ENCODE results near the gene COQ5. TPM values are rescaled to one million over a fixed set of nuclear protein-coding genes. Genes with fewer than 3 reads are reported as not detected.
A peak's percentile ranks its signal among the peaks of the same experiment; 100 is the strongest.
"Not testable (repeated sequence)": the region's sequence is repeated elsewhere in the genome, so short reads cannot be mapped to it uniquely, and the experiment has no call there.

Gene COQ5
- polyA plus RNA-seq, 1 donor, result 47.8 TPM

GRCh38 chr12:120497524-120498150, 31.3 kb downstream of the COQ5 start:
- no CpG with 5 or more reads among the region's 9 CpGs for WGBS (ENCODE audit: insufficient coverage, low lambda C conversion rate)
- Histone ChIP-seq H3K4me3 (ENCODE audit: low read length) (peak overlapping the region; percentile 80), H3K4me1 (ENCODE audit: control insufficient read depth, insufficient read depth, low read length) (peaks cover 3% of the 10 kb centered on the region), H3K27ac (ENCODE audit: low read length) (no peak overlapping the region), H3K9me3 (ENCODE audit: control insufficient read depth, low read depth, low read length) (no peaks in the 10 kb centered on the region), H3K27me3 (ENCODE audit: control insufficient read depth, insufficient read depth, low read length) (no peaks in the 10 kb centered on the region), H3K36me3 (ENCODE audit: control insufficient read depth, insufficient read depth, low read length) (peaks cover 21% of the 10 kb centered on the region)
- DNase-seq, result no peak

- peaks cover 3% of the 10 kb centered on the region for H3K4me1 ChIP-seq (ENCODE audit: control insufficient read depth, insufficient read depth, low read length)
- peak; percentile 32 to 43 for DNase-seq
- H3K9me3 ChIP-seq (ENCODE audit: control insufficient read depth, low read depth, low read length), result no peaks in the 10 kb centered on the region
- no CpG with 5 or more reads among the region's 47 CpGs for WGBS (ENCODE audit: insufficient coverage, low lambda C conversion rate)
- H3K36me3 ChIP-seq (ENCODE audit: control insufficient read depth, insufficient read depth, low read length), result peaks cover 22% of the 10 kb centered on the region
- peak overlapping the region; percentile 65 for H3K27ac ChIP-seq (ENCODE audit: low read length)
- no peaks in the 10 kb centered on the region for H3K27me3 ChIP-seq (ENCODE audit: control insufficient read depth, insufficient read depth, low read length)
- H3K4me3 ChIP-seq (ENCODE audit: low read length), result peak overlapping the region; percentile 80
These were observed 32.3 kb downstream of the COQ5 start for GRCh38 chr12:120496413-120497340.

DNA sequence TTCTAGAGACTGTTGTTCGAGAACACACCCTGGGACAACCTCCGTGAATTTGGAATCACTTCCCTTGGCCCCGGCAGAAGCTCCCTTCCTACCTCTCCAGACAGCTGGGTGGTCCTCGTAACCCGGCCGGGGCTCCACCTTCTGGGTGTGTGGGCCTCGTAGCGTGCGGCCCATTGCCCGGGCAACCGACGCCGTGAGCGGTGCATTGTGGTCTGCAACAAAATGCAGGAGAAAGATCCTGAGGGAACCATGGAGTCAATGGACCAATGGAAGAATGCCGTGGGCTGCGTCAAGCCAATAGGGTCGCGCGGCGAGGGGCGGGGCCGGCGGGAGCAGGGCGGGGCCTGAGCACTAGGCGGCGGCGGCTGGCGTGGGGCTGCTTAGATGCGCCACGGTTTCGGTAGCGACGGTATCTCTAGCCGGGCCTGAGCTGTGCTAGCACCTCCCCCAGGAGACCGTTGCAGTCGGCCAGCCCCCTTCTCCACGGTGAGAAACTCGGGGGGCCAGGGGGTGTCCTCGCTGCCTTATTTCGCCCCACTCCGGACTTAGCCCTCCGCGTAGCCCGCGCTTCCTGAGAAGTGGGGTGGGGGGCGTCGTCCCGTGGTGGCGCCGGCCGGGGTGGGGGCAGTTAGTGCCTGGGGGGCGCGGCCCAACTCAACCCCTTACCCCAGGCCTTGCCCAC, 33.1 kb downstream of the COQ5 start, which contains the start of gene DYNLL1:
Gene DYNLL1, plus strand, starts transcription at position 383 of the 682 bp plus-strand sequence. CDS start 309 bp downstream, outside the sequence.
- DNase-seq, result peak; percentile 93 to 97
- Histone ChIP-seq H3K36me3 (ENCODE audit: control insufficient read depth, insufficient read depth, low read length) (peaks cover 30% of the 10 kb centered on the region), H3K9me3 (ENCODE audit: control insufficient read depth, low read depth, low read length) (no peaks in the 10 kb centered on the region), H3K27ac (ENCODE audit: low read length) (peak within 1 kb of the TSS; percentile 65), H3K27me3 (ENCODE audit: control insufficient read depth, insufficient read depth, low read length) (no peaks in the 10 kb centered on the region), H3K4me3 (ENCODE audit: low read length) (peak within 1 kb of the TSS; percentile 80), H3K4me1 (ENCODE audit: control insufficient read depth, insufficient read depth, low read length) (peaks cover 3% of the 10 kb centered on the region)
- no CpG with 5 or more reads among the region's 53 CpGs for WGBS (ENCODE audit: insufficient coverage, low lambda C conversion rate)

- Histone ChIP-seq H3K4me1 (ENCODE audit: control insufficient read depth, insufficient read depth, low read length) (peaks cover 3% of the 10 kb centered on the region), H3K27ac (ENCODE audit: low read length) (peak overlapping the region; percentile 63), H3K4me3 (ENCODE audit: low read length) (peak overlapping the region; percentile 67), H3K27me3 (ENCODE audit: control insufficient read depth, insufficient read depth, low read length) (no peaks in the 10 kb centered on the region), H3K36me3 (ENCODE audit: control insufficient read depth, insufficient read depth, low read length) (peaks cover 31% of the 10 kb centered on the region), H3K9me3 (ENCODE audit: control insufficient read depth, low read depth, low read length) (no peaks in the 10 kb centered on the region)
- no CpG with 5 or more reads among the region's 17 CpGs for WGBS (ENCODE audit: insufficient coverage, low lambda C conversion rate)
- DNase-seq, result no peak
These were observed 33.7 kb downstream of the COQ5 start for GRCh38 chr12:120495186-120495730.

DNA sequence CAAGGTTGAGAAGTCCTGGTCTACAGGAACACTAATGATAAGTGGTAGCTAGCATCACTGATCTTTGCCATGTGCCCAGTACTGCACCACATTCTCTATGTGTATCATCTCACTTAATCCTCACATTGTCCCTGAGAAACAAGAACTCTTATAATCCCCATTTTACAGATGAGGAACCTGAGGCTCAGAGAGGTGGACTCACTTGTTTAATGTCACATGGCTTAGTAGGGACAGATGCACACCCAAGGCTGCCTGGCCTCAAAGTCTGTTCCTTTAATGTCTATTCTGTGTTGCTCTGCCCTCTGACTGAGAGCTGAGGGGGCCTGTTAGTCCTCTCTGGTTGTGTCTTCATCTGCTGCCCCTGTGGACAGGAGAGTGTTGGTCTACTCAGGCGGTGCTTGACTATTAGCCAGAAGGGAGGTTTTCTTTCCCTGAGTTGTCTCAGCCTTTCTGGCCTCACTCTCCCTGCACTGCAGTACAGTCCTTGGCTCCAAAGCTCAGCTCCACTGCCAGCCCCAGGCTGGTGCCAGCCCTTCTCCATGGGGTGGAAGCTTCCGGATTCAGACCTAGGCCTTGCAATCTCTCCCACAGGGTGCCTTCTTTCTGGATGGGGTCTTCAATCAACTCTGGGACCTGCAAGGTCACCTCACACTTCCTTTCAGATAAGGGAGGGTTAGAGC, 38.0 kb downstream of the COQ5 start:
- no peak for DNase-seq
- H3K27me3 ChIP-seq (ENCODE audit: control insufficient read depth, insufficient read depth, low read length), result no peaks in the 10 kb centered on the region
- no peak overlapping the region for H3K4me3 ChIP-seq (ENCODE audit: low read length)
- peaks cover 16% of the 10 kb centered on the region for H3K36me3 ChIP-seq (ENCODE audit: control insufficient read depth, insufficient read depth, low read length)
- no peaks in the 10 kb centered on the region for H3K9me3 ChIP-seq (ENCODE audit: control insufficient read depth, low read depth, low read length)
- no peak overlapping the region for H3K27ac ChIP-seq (ENCODE audit: low read length)
- peaks cover 3% of the 10 kb centered on the region for H3K4me1 ChIP-seq (ENCODE audit: control insufficient read depth, insufficient read depth, low read length)
- no CpG with 5 or more reads among the region's 2 CpGs for WGBS (ENCODE audit: insufficient coverage, low lambda C conversion rate)

- H3K36me3 ChIP-seq (ENCODE audit: control insufficient read depth, insufficient read depth, low read length), result peaks cover 16% of the 10 kb centered on the region
- H3K9me3 ChIP-seq (ENCODE audit: control insufficient read depth, low read depth, low read length), result no peaks in the 10 kb centered on the region
- WGBS (ENCODE audit: insufficient coverage, low lambda C conversion rate), result no CpG with 5 or more reads among the region's 5 CpGs
- no peak for DNase-seq
- H3K27me3 ChIP-seq (ENCODE audit: control insufficient read depth, insufficient read depth, low read length), result no peaks in the 10 kb centered on the region
- H3K27ac ChIP-seq (ENCODE audit: low read length), result no peak overlapping the region
- H3K4me3 ChIP-seq (ENCODE audit: low read length), result no peak overlapping the region
- peaks cover 3% of the 10 kb centered on the region for H3K4me1 ChIP-seq (ENCODE audit: control insufficient read depth, insufficient read depth, low read length)
These were observed 38.6 kb downstream of the COQ5 start for GRCh38 chr12:120490325-120490724.

DNA sequence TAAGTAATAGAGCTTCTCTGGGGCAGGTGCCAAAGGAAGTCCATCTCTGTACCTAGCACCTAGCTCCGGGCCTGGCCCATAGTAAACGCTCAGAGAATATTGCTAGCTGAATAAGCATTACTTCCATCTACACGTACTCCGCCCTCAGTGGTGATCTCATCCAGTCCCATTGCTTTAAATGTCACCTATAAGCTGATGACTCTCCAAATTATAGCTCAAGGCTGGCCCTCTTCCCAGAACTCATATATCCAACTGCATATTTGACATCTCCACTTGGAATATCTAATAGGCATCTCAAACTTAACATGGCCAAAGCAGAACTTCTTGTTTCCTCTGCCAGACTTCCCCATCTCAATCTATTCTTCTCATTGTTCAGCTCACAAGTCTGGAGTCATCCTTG, 39.9 kb downstream of the COQ5 start:
- no peaks in the 10 kb centered on the region for H3K27me3 ChIP-seq (ENCODE audit: control insufficient read depth, insufficient read depth, low read length)
- no peak overlapping the region for H3K4me3 ChIP-seq (ENCODE audit: low read length)
- H3K27ac ChIP-seq (ENCODE audit: low read length), result no peak overlapping the region
- no peaks in the 10 kb centered on the region for H3K4me1 ChIP-seq (ENCODE audit: control insufficient read depth, insufficient read depth, low read length)
- H3K9me3 ChIP-seq (ENCODE audit: control insufficient read depth, low read depth, low read length), result no peaks in the 10 kb centered on the region
- H3K36me3 ChIP-seq (ENCODE audit: control insufficient read depth, insufficient read depth, low read length), result peaks cover 16% of the 10 kb centered on the region
- WGBS (ENCODE audit: insufficient coverage, low lambda C conversion rate), result 80% methylated on average over 1 of the region's 4 CpGs
- DNase-seq, result no peak

DNA sequence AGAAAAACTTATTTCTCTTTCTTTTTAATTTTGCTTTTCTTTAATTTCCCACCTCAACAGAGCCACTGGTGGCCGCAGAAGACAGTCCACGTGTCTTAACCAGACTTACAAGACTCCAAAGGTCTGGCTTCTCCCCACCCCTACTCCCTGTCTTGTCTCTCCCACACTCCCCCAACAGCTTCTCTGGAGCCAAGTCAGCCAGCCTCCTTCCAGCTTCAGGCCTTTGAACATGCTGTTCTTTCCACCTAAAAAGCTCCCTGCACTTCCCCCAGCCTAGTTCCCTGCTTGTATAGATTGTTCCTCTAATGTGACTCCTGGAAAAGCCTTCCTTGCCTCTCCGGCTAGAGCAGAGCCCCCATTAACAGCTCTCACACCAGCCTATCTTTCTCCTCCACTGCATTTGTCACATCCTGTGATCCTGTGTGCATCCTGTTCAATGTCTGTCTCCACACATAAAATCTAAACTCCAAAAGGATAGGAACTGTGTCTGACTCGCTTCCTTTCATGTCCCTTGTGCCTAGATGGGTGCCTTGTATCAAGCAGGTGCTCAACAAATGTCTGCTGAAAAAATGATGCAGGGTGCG, 40.8 kb downstream of the COQ5 start:
- H3K27me3 ChIP-seq (ENCODE audit: control insufficient read depth, insufficient read depth, low read length), result no peaks in the 10 kb centered on the region
- H3K9me3 ChIP-seq (ENCODE audit: control insufficient read depth, low read depth, low read length), result no peaks in the 10 kb centered on the region
- 80% methylated on average over 1 of the region's 5 CpGs for WGBS (ENCODE audit: insufficient coverage, low lambda C conversion rate)
- H3K27ac ChIP-seq (ENCODE audit: low read length), result no peak overlapping the region
- H3K4me3 ChIP-seq (ENCODE audit: low read length), result no peak overlapping the region
- H3K4me1 ChIP-seq (ENCODE audit: control insufficient read depth, insufficient read depth, low read length), result no peaks in the 10 kb centered on the region
- no peak for DNase-seq
- peaks cover 16% of the 10 kb centered on the region for H3K36me3 ChIP-seq (ENCODE audit: control insufficient read depth, insufficient read depth, low read length)

DNA sequence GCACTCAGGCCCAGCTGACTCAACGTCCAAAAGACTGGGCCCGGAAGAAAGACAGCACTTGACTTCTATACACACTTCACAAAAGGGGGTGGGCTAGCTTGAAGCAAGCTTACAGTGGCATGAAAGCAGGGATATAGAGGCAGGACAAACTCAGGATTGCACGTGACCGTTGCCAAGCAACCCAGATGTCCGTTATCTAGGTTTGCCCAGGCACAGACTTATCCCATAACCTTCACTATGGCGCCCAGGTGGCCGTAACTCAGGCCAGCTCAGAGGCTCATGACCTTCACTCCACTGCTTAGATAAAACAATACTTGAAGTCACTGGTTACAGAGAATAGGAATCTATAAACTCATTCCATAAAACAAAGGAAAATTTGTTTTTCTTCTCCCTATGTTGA, 41.4 kb downstream of the COQ5 start:
- H3K27me3 ChIP-seq (ENCODE audit: control insufficient read depth, insufficient read depth, low read length); H3K4me3 ChIP-seq (ENCODE audit: low read length); DNase-seq; H3K9me3 ChIP-seq (ENCODE audit: control insufficient read depth, low read depth, low read length); H3K27ac ChIP-seq (ENCODE audit: low read length); H3K4me1 ChIP-seq (ENCODE audit: control insufficient read depth, insufficient read depth, low read length): not testable (repeated sequence)
- no CpG with 5 or more reads among the region's 7 CpGs for WGBS (ENCODE audit: insufficient coverage, low lambda C conversion rate)
- H3K36me3 ChIP-seq (ENCODE audit: control insufficient read depth, insufficient read depth, low read length), result peaks cover 16% of the 10 kb centered on the region

Data from large intestine (tissue), 3 donors.